ENCODE results near the gene PCDHA5. TPM values are rescaled to one million over a fixed set of nuclear protein-coding genes. Genes with fewer than 3 reads are reported as not detected.
"Not testable (repeated sequence)": the region's sequence is repeated elsewhere in the genome, so short reads cannot be mapped to it uniquely, and the experiment has no call there.

PCDHA5 gene
- 0.11 and 0.14 TPM in 2 replicates for polyA plus RNA-seq (2013)

DNA sequence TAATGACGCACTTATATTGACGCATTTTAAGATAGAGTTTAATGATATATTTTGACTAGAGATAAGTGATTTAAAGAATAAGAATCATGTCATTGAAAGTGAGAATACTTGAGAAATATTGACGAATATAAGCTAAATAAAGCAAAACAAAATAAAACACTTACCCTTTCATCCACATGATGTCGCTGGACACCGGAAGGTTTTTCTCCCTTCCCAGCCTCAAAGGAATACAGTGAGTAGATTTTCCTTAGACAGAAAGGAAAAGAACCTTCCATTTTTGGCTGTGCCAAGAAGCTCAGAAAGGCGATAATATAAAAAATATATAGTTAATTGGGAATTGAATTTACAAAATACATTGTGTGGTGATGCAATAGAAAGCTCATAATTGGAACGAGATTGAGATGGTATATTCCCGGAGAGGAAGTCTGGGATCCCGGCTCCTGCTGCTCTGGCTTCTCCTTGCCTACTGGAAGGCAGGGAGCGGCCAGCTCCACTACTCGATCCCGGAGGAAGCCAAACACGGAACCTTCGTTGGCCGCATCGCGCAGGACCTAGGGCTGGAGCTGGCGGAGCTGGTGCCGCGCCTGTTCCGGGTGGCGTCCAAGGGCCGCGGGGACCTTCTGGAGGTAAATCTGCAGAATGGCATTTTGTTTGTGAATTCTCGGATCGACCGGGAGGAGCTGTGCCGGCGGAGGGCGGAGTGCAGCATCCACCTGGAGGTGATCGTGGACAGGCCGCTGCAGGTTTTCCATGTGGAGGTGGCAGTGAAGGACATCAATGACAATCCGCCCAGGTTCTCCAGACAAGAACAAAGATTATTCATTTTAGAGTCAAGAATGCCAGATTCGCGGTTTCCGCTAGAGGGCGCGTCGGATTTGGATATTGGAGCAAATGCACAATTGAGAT is at the start of gene PCDHA5:
Gene PCDHA5 (plus strand): TSS at position 239 of the 906 bp plus-strand sequence.
- Histone ChIP-seq H2BK120ac (ENCODE audit: insufficient read depth, low read length, poor library complexity) (no peak within 1 kb of the TSS), H3K27me3 (ENCODE audit: insufficient read depth, low read length) (no peaks in the 10 kb centered on the region), H3K79me2 (ENCODE audit: control insufficient read depth, insufficient read depth, low read length, poor library complexity) (no peaks in the 10 kb centered on the region), H2AFZ (ENCODE audit: insufficient read depth, low read length, poor library complexity) (no peak within 1 kb of the TSS), H3K4ac (ENCODE audit: low read depth, low read length) (no peak within 1 kb of the TSS), H3K4me2 (ENCODE audit: low read length) (no peak within 1 kb of the TSS), H3K9me3 (ENCODE audit: insufficient read depth, low read depth, low read length) (peaks cover 3% of the 10 kb centered on the region), H4K12ac (ENCODE audit: low read depth, low read length) (no peak within 1 kb of the TSS), H3K14ac (ENCODE audit: low read length) (no peak within 1 kb of the TSS), H3K4me1 (ENCODE audit: control insufficient read depth in 1 of 2, insufficient read depth in 2 of 2, low read length in 2 of 2) (no peaks in the 10 kb centered on the region), H2BK5ac (ENCODE audit: low read depth, low read length, poor library complexity) (no peak within 1 kb of the TSS), H2BK12ac (ENCODE audit: low read length) (no peak within 1 kb of the TSS), H3K36me3 (ENCODE audit: control insufficient read depth in 1 of 2, insufficient read depth in 2 of 2, low read length in 2 of 2) (peaks cover 7 to 8% of the 10 kb centered on the region in 2 experiments), H4K91ac (ENCODE audit: low read depth, low read length) (no peak within 1 kb of the TSS), H3K79me1 (ENCODE audit: low read length) (no peaks in the 10 kb centered on the region), H3K4me3 (ENCODE audit: low read depth, low read length) (no peak within 1 kb of the TSS), H3K27ac (ENCODE audit: low read depth, low read length) (no peak within 1 kb of the TSS), H3K9ac (ENCODE audit: low read length) (no peak within 1 kb of the TSS), H2AK5ac (ENCODE audit: low read length) (no peak within 1 kb of the TSS), H3K18ac (ENCODE audit: low read length) (no peak within 1 kb of the TSS), H4K8ac (ENCODE audit: low read depth, low read length) (no peak within 1 kb of the TSS), H3K23ac (ENCODE audit: low read length) (no peak within 1 kb of the TSS)
- peak in 1 of 2 donors; percentile 12 for DNase-seq
- 100% methylated on average over 1 of the region's 39 CpGs for WGBS (ENCODE audit: extremely low coverage, insufficient coverage, insufficient read length)

GRCh38 chr5:140780512-140780911 is 40.9 kb upstream of the PCDHA5 start:
- no peak overlapping the region for H3K23ac ChIP-seq (ENCODE audit: low read length)
- H3K4me3 ChIP-seq (ENCODE audit: low read depth, low read length), result no peak overlapping the region
- no peak overlapping the region for H3K4ac ChIP-seq (ENCODE audit: low read depth, low read length)
- no peak overlapping the region for H2BK5ac ChIP-seq (ENCODE audit: low read depth, low read length, poor library complexity)
- H3K18ac ChIP-seq (ENCODE audit: low read length), result no peak overlapping the region
- H2AFZ ChIP-seq (ENCODE audit: insufficient read depth, low read length, poor library complexity), result no peak overlapping the region
- no peak overlapping the region for H3K14ac ChIP-seq (ENCODE audit: low read length)
- H3K9ac ChIP-seq (ENCODE audit: low read length), result no peak overlapping the region
- no peak overlapping the region for H4K12ac ChIP-seq (ENCODE audit: low read depth, low read length)
- no peak overlapping the region for H4K8ac ChIP-seq (ENCODE audit: low read depth, low read length)
- no peaks in the 10 kb centered on the region for H3K27me3 ChIP-seq (ENCODE audit: insufficient read depth, low read length)
- H3K79me1 ChIP-seq (ENCODE audit: low read length), result no peaks in the 10 kb centered on the region
- no peak overlapping the region for H4K91ac ChIP-seq (ENCODE audit: low read depth, low read length)
- H3K4me2 ChIP-seq (ENCODE audit: low read length), result no peak overlapping the region
- H3K36me3 ChIP-seq (ENCODE audit: control insufficient read depth in 1 of 2, insufficient read depth in 2 of 2, low read length in 2 of 2), result no peaks in the 10 kb centered on the region
- no peaks in the 10 kb centered on the region for H3K4me1 ChIP-seq (ENCODE audit: control insufficient read depth in 1 of 2, insufficient read depth in 2 of 2, low read length in 2 of 2)
- H2BK120ac ChIP-seq (ENCODE audit: insufficient read depth, low read length, poor library complexity), result no peak overlapping the region
- no peak for DNase-seq
- no peak overlapping the region for H2AK5ac ChIP-seq (ENCODE audit: low read length)
- no CpG with 5 or more reads among the region's 1 CpG for WGBS (ENCODE audit: extremely low coverage, insufficient coverage, insufficient read length)
- H2BK12ac ChIP-seq (ENCODE audit: low read length), result no peak overlapping the region
- no peak overlapping the region for H3K27ac ChIP-seq (ENCODE audit: low read depth, low read length)
- no peaks in the 10 kb centered on the region for H3K79me2 ChIP-seq (ENCODE audit: control insufficient read depth, insufficient read depth, low read length, poor library complexity)
- H3K9me3 ChIP-seq (ENCODE audit: insufficient read depth, low read depth, low read length), result peaks cover 16% of the 10 kb centered on the region

DNA sequence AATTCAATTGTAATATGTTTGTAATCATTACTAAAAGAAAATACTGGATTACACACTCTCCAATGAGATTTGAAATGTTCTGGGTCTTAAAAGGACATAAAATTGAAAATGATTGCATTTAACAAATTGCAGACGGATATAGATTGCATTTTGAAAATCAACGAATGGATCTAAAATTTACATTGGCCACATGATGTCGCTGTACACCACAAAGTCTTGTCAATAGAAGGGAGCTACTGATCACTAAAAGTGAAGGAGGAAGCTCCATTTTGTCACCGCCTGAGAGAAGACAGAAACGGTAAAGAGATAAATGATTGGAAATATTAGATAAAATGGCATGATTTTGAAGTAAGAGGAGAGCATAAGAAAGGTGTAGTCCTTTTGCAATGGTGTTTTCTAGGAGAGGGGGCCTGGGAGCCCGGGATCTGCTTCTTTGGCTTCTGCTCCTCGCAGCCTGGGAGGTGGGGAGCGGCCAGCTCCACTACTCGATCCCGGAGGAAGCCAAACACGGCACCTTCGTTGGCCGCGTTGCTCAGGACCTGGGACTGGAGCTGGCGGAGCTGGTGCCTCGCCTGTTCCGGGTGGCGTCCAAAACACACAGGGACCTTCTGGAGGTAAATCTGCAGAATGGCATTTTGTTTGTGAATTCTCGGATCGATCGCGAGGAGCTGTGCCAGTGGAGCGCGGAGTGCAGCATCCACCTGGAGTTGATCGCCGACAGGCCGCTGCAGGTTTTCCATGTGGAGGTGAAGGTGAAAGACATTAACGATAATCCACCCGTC is 35.3 kb upstream of the PCDHA5 start, which contains the start of gene PCDHA1:
Gene PCDHA1 (plus strand): TSS at position 236 of the 782 bp plus-strand sequence.
- Histone ChIP-seq H3K27me3 (ENCODE audit: insufficient read depth, low read length) (no peaks in the 10 kb centered on the region), H2AK5ac (ENCODE audit: low read length) (no peak within 1 kb of the TSS), H3K9me3 (ENCODE audit: insufficient read depth, low read depth, low read length) (peaks cover 25% of the 10 kb centered on the region), H3K27ac (ENCODE audit: low read depth, low read length) (no peak within 1 kb of the TSS), H3K4ac (ENCODE audit: low read depth, low read length) (no peak within 1 kb of the TSS), H3K4me1 (ENCODE audit: control insufficient read depth in 1 of 2, insufficient read depth in 2 of 2, low read length in 2 of 2) (no peaks in the 10 kb centered on the region), H3K36me3 (ENCODE audit: control insufficient read depth in 1 of 2, insufficient read depth in 2 of 2, low read length in 2 of 2) (no peaks in the 10 kb centered on the region), H4K91ac (ENCODE audit: low read depth, low read length) (no peak within 1 kb of the TSS), H2BK5ac (ENCODE audit: low read depth, low read length, poor library complexity) (no peak within 1 kb of the TSS), H3K18ac (ENCODE audit: low read length) (no peak within 1 kb of the TSS), H2BK12ac (ENCODE audit: low read length) (no peak within 1 kb of the TSS), H3K14ac (ENCODE audit: low read length) (no peak within 1 kb of the TSS), H2BK120ac (ENCODE audit: insufficient read depth, low read length, poor library complexity) (no peak within 1 kb of the TSS), H3K4me3 (ENCODE audit: low read depth, low read length) (peak within 1 kb of the TSS; percentile 25), H3K4me2 (ENCODE audit: low read length) (no peak within 1 kb of the TSS), H2AFZ (ENCODE audit: insufficient read depth, low read length, poor library complexity) (no peak within 1 kb of the TSS), H4K12ac (ENCODE audit: low read depth, low read length) (no peak within 1 kb of the TSS), H3K79me1 (ENCODE audit: low read length) (no peaks in the 10 kb centered on the region), H4K8ac (ENCODE audit: low read depth, low read length) (no peak within 1 kb of the TSS), H3K79me2 (ENCODE audit: control insufficient read depth, insufficient read depth, low read length, poor library complexity) (no peaks in the 10 kb centered on the region), H3K9ac (ENCODE audit: low read length) (no peak within 1 kb of the TSS), H3K23ac (ENCODE audit: low read length) (no peak within 1 kb of the TSS)
- no CpG with 5 or more reads among the region's 29 CpGs for WGBS (ENCODE audit: extremely low coverage, insufficient coverage, insufficient read length)
- DNase-seq, result no peak

- H4K91ac ChIP-seq (ENCODE audit: low read depth, low read length); H3K14ac ChIP-seq (ENCODE audit: low read length); H3K18ac ChIP-seq (ENCODE audit: low read length); H3K27me3 ChIP-seq (ENCODE audit: insufficient read depth, low read length); H3K23ac ChIP-seq (ENCODE audit: low read length); H3K4me1 ChIP-seq (ENCODE audit: control insufficient read depth in 1 of 2, insufficient read depth in 2 of 2, low read length in 2 of 2); H3K9ac ChIP-seq (ENCODE audit: low read length); DNase-seq; H3K27ac ChIP-seq (ENCODE audit: low read depth, low read length); H4K12ac ChIP-seq (ENCODE audit: low read depth, low read length); H2AFZ ChIP-seq (ENCODE audit: insufficient read depth, low read length, poor library complexity); H3K79me1 ChIP-seq (ENCODE audit: low read length); H2BK120ac ChIP-seq (ENCODE audit: insufficient read depth, low read length, poor library complexity); H3K79me2 ChIP-seq (ENCODE audit: control insufficient read depth, insufficient read depth, low read length, poor library complexity); H3K4me3 ChIP-seq (ENCODE audit: low read depth, low read length); H3K4me2 ChIP-seq (ENCODE audit: low read length); H3K36me3 ChIP-seq (ENCODE audit: control insufficient read depth in 1 of 2, insufficient read depth in 2 of 2, low read length in 2 of 2); H2BK5ac ChIP-seq (ENCODE audit: low read depth, low read length, poor library complexity); H2AK5ac ChIP-seq (ENCODE audit: low read length); H2BK12ac ChIP-seq (ENCODE audit: low read length); H4K8ac ChIP-seq (ENCODE audit: low read depth, low read length); H3K4ac ChIP-seq (ENCODE audit: low read depth, low read length): not testable (repeated sequence)
- no CpG with 5 or more reads among the region's 44 CpGs for WGBS (ENCODE audit: extremely low coverage, insufficient coverage, insufficient read length)
- H3K9me3 ChIP-seq (ENCODE audit: insufficient read depth, low read depth, low read length), result peaks cover 25% of the 10 kb centered on the region
Measured at GRCh38 chr5:140787422-140787821, 34.0 kb upstream of the PCDHA5 start.

Measured in trophoblast cell (in vitro differentiated cells and primary cell).